SK-N-MC (cell line): ENCODE results near the gene MGAT5B.
"Not testable (repeated sequence)": the region's sequence is repeated elsewhere in the genome, so short reads cannot be mapped to it uniquely, and the experiment has no call there.

ENCODE experiments used
- DNase-seq: peaks from one replicate; pipeline ENCODE4 v3.0.0-alpha.2; 2011; ENCODE audit warnings: low read depth, low spot score
- H3K27ac ChIP-seq: fragments of 200-600 bp; sonication (generic); 2 replicates; pipeline ENCODE4 v1.5.1; 2016; ENCODE audit warnings: mixed run types
- H3K36me3 ChIP-seq: fragments of 200-600 bp; sonication (generic); 2 replicates; pipeline ENCODE4 v1.6.1; 2017; ENCODE audit warnings: antibody characterized with exemption, low read length, mixed read lengths; ENCODE audit not compliant: insufficient read depth
- H3K4me3 ChIP-seq: fragments of 200-600 bp; sonication (generic); 2 replicates; pipeline ENCODE4 v1.5.1; 2016
- H3K9ac ChIP-seq: fragments of 200-600 bp; sonication (generic); 2 replicates; pipeline ENCODE4 v1.8.0; 2017; ENCODE audit warnings: mixed run types, mixed read lengths; ENCODE audit not compliant: insufficient read length
- H3K9me3 ChIP-seq: fragments of 200-600 bp; sonication (generic); 2 replicates; pipeline ENCODE4 v1.6.1; 2017; ENCODE audit warnings: low read depth, mild to moderate bottlenecking, antibody characterized with exemption, low read length, moderate library complexity, mixed read lengths
- EZH2 ChIP-seq: fragments of 200-600 bp; sonication (generic); IDR thresholded peaks from one replicate; pipeline ENCODE4 v1.6.1; 2017; ENCODE audit warnings: antibody characterized with exemption
- FOXP2 ChIP-seq: optimal IDR thresholded peaks from 2 replicates; pipeline ENCODE3; 2011; ENCODE audit warnings: mild to moderate bottlenecking, moderate library complexity; ENCODE audit not compliant: insufficient read depth; ENCODE audit errors: extremely low read length, control extremely low read depth
- POLR2AphosphoS5 ChIP-seq: IDR thresholded peaks from 2 replicates; pipeline ENCODE4 v1.6.1; 2012; ENCODE audit warnings: mild to moderate bottlenecking, low read depth, low read length, borderline replicate concordance

MGAT5B gene

GRCh38 chr17:76967762-76968161 is 99.6 kb downstream of the MGAT5B start:
- no peak overlapping the region for H3K9ac ChIP-seq
- H3K9me3 ChIP-seq = no peaks in the 10 kb centered on the region
- no peak overlapping the region for H3K4me3 ChIP-seq
- no peak overlapping the region for H3K27ac ChIP-seq
- no peak for DNase-seq
- no peaks in the 10 kb centered on the region for H3K36me3 ChIP-seq
- no peak for TF ChIP-seq FOXP2
- TF ChIP-seq POLR2AphosphoS5 = no peak
- TF ChIP-seq EZH2 = no peak

GRCh38 chr17:76968707-76969597 is 100.7 kb downstream of the MGAT5B start:
- H3K9me3 ChIP-seq = no peaks in the 10 kb centered on the region
- TF ChIP-seq POLR2AphosphoS5 (no peak), EZH2 (peak; percentile 61)
- no peaks in the 10 kb centered on the region for H3K36me3 ChIP-seq
- no peak for DNase-seq
- no peak overlapping the region for H3K27ac ChIP-seq
- no peak overlapping the region for H3K9ac ChIP-seq
- H3K4me3 ChIP-seq = peak overlapping the region; percentile 75

GRCh38 chr17:76969598-76970172 is 101.5 kb downstream of the MGAT5B start:
- no peak overlapping the region for H3K27ac ChIP-seq
- H3K36me3 ChIP-seq = no peaks in the 10 kb centered on the region
- H3K4me3 ChIP-seq = peak overlapping the region; percentile 75
- no peak for DNase-seq
- no peak overlapping the region for H3K9ac ChIP-seq
- H3K9me3 ChIP-seq = no peaks in the 10 kb centered on the region
- no peak for TF ChIP-seq FOXP2
- no peak for TF ChIP-seq POLR2AphosphoS5
- no peak for TF ChIP-seq EZH2

- not testable (repeated sequence) for H3K9me3 ChIP-seq, H3K4me3 ChIP-seq, DNase-seq, H3K27ac ChIP-seq, H3K9ac ChIP-seq, H3K36me3 ChIP-seq
These were observed 102.0 kb downstream of the MGAT5B start for GRCh38 chr17:76970228-76970627.

GRCh38 chr17:76972046-76972641 is 103.9 kb downstream of the MGAT5B start:
- no peaks in the 10 kb centered on the region for H3K36me3 ChIP-seq
- no peak for DNase-seq
- no peak overlapping the region for H3K9ac ChIP-seq
- TF ChIP-seq FOXP2 (no peak), POLR2AphosphoS5 (no peak), EZH2 (no peak)
- H3K4me3 ChIP-seq = no peak overlapping the region
- H3K27ac ChIP-seq = no peak overlapping the region
- H3K9me3 ChIP-seq = no peaks in the 10 kb centered on the region

GRCh38 chr17:76973040-76973439 is 104.8 kb downstream of the MGAT5B start:
- DNase-seq = no peak
- H3K36me3 ChIP-seq = no peaks in the 10 kb centered on the region
- H3K9ac ChIP-seq = no peak overlapping the region
- no peak for TF ChIP-seq EZH2
- TF ChIP-seq POLR2AphosphoS5 = no peak
- no peak for TF ChIP-seq FOXP2
- no peaks in the 10 kb centered on the region for H3K9me3 ChIP-seq
- H3K4me3 ChIP-seq = no peak overlapping the region
- no peak overlapping the region for H3K27ac ChIP-seq

- no peak overlapping the region for H3K4me3 ChIP-seq
- no peaks in the 10 kb centered on the region for H3K36me3 ChIP-seq
- no peak overlapping the region for H3K27ac ChIP-seq
- DNase-seq = no peak
- no peak for TF ChIP-seq FOXP2
- TF ChIP-seq EZH2 = no peak
- no peak for TF ChIP-seq POLR2AphosphoS5
- H3K9me3 ChIP-seq = no peaks in the 10 kb centered on the region
- no peak overlapping the region for H3K9ac ChIP-seq
These were observed 106.5 kb downstream of the MGAT5B start for GRCh38 chr17:76974721-76975120.

GRCh38 chr17:76978050-76978449 is 109.8 kb downstream of the MGAT5B start:
- H3K36me3 ChIP-seq, DNase-seq, H3K27ac ChIP-seq, H3K4me3 ChIP-seq, H3K9ac ChIP-seq, H3K9me3 ChIP-seq: not testable (repeated sequence)

GRCh38 chr17:76981545-76982295 is 113.5 kb downstream of the MGAT5B start:
- no peak for DNase-seq
- TF ChIP-seq POLR2AphosphoS5 (no peak), EZH2 (no peak), FOXP2 (no peak)
- Histone ChIP-seq H3K4me3 (no peak overlapping the region), H3K9me3 (no peaks in the 10 kb centered on the region), H3K36me3 (no peaks in the 10 kb centered on the region), H3K27ac (no peak overlapping the region), H3K9ac (no peak overlapping the region)
